Left kidney (tissue), 2 donors: ENCODE data around the gene PFKP. TPM values are rescaled to one million over a fixed set of nuclear protein-coding genes. Genes with fewer than 3 reads are reported as not detected.

Experiments used
- DNase-seq: peaks from one replicate; pipeline ENCODE4 v3.0.0-alpha.2; 2013
- polyA plus RNA-seq: library from polyadenylated mRNA; unstranded; fragments of 120-200 nt; gene quantifications from one replicate; pipeline ENCODE4 v1.2.1, GENCODE V29; 2013; ENCODE audit not compliant: insufficient read length

Gene PFKP
- polyA plus RNA-seq, 1 donor, result 31.5 TPM

- no peak for DNase-seq
Observed at GRCh38 chr10:3068968-3069737, 1.8 kb downstream of the PFKP start.

GRCh38 chr10:3069876-3070275 is 2.5 kb downstream of the PFKP start:
- no peak for DNase-seq

- DNase-seq, result no peak
Observed at GRCh38 chr10:3071405-3072198, 4.3 kb downstream of the PFKP start.

- no peak for DNase-seq
Observed at GRCh38 chr10:3072641-3073360, 5.5 kb downstream of the PFKP start.

DNA sequence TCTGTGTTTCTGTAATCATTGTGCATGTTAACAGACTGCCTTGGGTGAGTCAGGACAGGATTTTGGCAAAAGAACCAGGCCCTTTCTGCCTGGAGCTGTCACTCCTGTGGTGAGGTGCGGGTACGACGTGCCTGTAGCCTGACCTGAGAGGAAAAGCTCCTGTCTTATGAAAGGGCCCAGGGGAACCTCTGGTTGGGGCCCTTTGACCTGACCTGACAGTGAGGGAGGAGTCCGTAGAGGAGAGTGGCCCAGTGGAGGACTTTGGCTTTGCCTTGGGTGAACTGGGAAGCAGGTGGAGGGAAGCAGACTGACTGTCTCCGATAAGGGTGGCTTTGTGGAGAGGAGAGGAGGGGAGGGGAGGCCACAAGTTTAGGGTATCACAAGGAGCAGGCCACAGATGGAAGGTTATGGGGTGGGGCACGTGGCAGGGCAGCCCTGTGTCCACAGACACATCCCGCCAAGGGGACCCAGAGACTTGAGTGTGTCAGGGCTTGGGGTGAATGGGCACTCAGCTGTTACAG is 6.9 kb downstream of the PFKP start:
- no peak for DNase-seq

GRCh38 chr10:3074985-3075600 is 7.7 kb downstream of the PFKP start:
- DNase-seq, result no peak

GRCh38 chr10:3076138-3076537 is 8.8 kb downstream of the PFKP start:
- no peak for DNase-seq

GRCh38 chr10:3077509-3077908 is 10.2 kb downstream of the PFKP start:
- no peak for DNase-seq

DNA sequence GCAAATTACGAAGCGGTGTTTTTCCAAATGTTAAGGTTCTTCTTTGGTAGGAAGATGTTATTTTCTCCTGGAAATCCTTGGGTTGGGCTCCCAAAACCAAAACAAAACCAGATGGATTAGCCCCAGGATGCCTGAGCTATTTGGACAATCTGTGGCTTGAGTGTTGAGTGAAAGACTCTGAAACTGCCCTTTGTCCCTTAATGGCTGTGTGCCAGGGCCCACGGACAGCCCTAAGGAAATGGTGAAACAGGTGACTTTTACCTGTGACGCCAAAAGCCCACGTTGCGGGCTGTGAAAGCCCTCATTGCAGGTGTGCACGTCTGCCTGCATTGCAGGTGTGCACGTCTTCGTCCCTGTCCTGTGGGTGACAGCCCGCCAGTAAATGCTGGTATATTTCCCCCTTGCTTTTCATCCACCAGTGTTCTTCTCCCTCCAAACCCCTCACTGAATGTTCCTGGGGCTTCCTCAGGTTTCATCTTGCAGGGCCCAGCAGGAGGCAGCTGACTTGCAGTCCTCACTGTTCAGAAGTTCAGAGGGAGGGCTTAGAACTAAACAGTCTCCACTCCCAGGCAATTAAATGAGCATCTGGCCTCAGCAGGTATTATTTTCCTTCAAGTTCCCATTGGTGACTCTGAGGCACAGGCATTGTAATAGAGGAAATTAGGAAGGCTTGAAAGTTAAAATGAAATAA is 10.7 kb downstream of the PFKP start:
- DNase-seq, result no peak

- DNase-seq, result no peak
Observed at GRCh38 chr10:3081383-3081981, 14.1 kb downstream of the PFKP start.

- no peak for DNase-seq
Observed at GRCh38 chr10:3082290-3082689, 14.9 kb downstream of the PFKP start.

- no peak for DNase-seq
Observed at GRCh38 chr10:3085785-3086567, 18.6 kb downstream of the PFKP start.

- no peak for DNase-seq
Observed at GRCh38 chr10:3090388-3090787, 23.0 kb downstream of the PFKP start.

- no peak for DNase-seq
Observed at GRCh38 chr10:3090914-3091787, 23.8 kb downstream of the PFKP start.

GRCh38 chr10:3091921-3092320 is 24.6 kb downstream of the PFKP start:
- DNase-seq, result no peak

- no peak for DNase-seq
Observed at GRCh38 chr10:3093996-3094395, 26.6 kb downstream of the PFKP start.

DNA sequence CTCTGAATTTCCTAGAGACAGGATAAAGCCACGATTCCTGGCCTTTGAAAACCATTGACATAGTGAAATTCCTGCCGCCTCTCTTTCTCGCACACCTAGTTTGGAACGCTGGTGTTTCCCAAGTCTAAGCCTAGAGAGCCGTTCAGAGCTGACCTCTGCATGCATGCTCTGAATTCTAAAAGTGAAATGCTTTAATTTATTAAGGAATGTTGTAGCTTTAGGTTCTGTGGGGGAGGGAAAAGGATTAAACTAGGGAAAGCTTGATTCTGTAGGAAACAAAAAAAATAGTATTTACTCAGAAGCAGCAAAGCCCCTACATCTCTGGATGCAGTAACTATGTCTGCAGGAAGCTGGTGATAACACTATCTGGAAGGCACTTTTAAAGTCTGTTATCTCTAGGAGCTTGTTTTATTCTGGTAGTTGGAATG is 27.3 kb downstream of the PFKP start:
- DNase-seq, result no peak

DNA sequence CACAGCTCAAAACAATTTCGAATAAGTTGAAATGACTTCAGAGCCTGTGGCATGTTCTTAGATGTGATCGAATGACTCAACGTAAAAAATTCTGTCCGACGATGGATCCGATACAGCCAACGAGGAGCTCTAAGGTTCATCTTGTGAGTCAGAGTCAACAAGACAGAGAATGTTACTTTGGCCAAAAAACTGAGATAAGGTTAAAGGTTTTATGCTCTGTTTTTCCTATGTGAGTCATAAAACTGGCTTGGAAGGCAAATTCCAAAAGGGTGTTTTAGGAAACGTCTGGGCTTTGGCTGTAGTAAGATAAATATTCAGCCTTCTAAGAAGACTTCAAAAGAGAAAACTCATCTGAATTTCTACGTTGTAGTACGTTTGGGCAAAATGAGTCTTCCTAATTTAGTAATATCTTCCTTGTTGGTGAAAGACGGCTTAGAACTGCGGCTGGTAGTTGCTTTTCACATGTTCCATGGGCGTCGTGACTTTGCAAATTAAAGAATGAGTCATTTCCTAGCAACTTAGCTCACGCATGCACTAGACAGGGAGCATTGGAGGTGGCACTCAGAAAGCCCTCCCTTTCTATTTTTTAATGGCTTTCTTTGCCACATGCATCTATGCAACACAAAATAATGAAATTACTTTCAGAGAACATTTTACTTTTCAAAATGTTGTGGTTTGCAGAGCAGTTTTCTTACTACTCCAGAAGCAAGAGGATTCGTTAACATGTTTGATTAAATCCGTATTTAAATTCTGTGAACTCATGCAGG is 28.2 kb downstream of the PFKP start:
- DNase-seq, result no peak
